Ovary (tissue), 9 donors: Measurements from ENCODE around the gene MAGI1. TPM values are rescaled to one million over a fixed set of nuclear protein-coding genes. Genes with fewer than 3 reads are reported as not detected.
"Not testable (repeated sequence)": the region's sequence is repeated elsewhere in the genome, so short reads cannot be mapped to it uniquely, and the experiment has no call there.

Experiments
- DNase-seq, 5 donors: peaks; one replicate each; pipeline ENCODE4 v3.0.0-alpha.2; 2019 to 2020
- H3K27ac ChIP-seq, 2 donors: fragments of 200-600 bp; one replicate each; pipeline versions ENCODE4 v1.5.1 to v1.8.0; 2019 to 2022
- H3K27me3 ChIP-seq: fragments of 200-600 bp; one replicate; pipeline ENCODE4 v1.8.0; 2022
- H3K36me3 ChIP-seq: fragments of 200-600 bp; sonication (generic); one replicate; pipeline ENCODE4 v1.5.1; 2019
- H3K4me1 ChIP-seq: one replicate; pipeline ENCODE4 v1.8.1; 2013; ENCODE audit warnings: mild to moderate bottlenecking, moderate library complexity; ENCODE audit not compliant: insufficient read depth
- H3K4me3 ChIP-seq: fragments of 200-600 bp; sonication (generic); one replicate; pipeline ENCODE4 v1.5.1; 2017
- H3K9me3 ChIP-seq, 2 donors: fragments of 200-600 bp in 1 of 2; sonication (generic) in 1 of 2; one replicate each; pipeline versions ENCODE4 v1.5.1 to v1.8.1; 2013 to 2019; ENCODE audit warnings: mild to moderate bottlenecking in 1 of 2, moderate library complexity in 1 of 2
- EP300 ChIP-seq: sonication (generic); formaldehyde crosslinking; IDR thresholded peaks from one replicate; pipeline ENCODE4 v1.6.1; 2017; ENCODE audit warnings: antibody characterized with exemption
- POLR2A ChIP-seq: fragments of 450-650 bp; IDR thresholded peaks from one replicate; pipeline ENCODE4 v1.6.1; 2017; ENCODE audit warnings: antibody characterized with exemption, mild to moderate bottlenecking, moderate library complexity
- WGBS, 3 donors: extraction: QIAGEN DNeasy Blood & Tissue Kit in 1 of 3; methylation state at CpG; one replicate each; pipeline versions ENCODE4 v1.1.5 to v1.1.7; 2013 to 2017; 5-methylcytosine and 5-hydroxymethylcytosine counted together
- intact Hi-C, 4 donors: fragments of 100-400 bp; cut with DNase I; formaldehyde crosslinking; loops; one replicate each; pipeline versions ENCODE4 v1.11.0 to v1.15.1; 2022 to 2023
- polyA plus RNA-seq, 2 donors: library from polyadenylated mRNA; stranded (reverse); fragments of 200-250 nt in 1 of 2; fragments of 350-450 nt in 1 of 2; fragmentation: Illumina TruSeq in 1 of 2; extraction: RNeasy Lipid Tissue Mini Kit (QIAGEN cat#74804) in 1 of 2; gene quantifications; one replicate each; pipeline ENCODE4 v1.2.3, GENCODE V29; 2013 to 2014
- total RNA-seq, 7 donors: library from RNA; depleted of rRNA in 2 of 7; stranded (reverse); fragments of >200 nt in 2 of 7; fragmentation: NEBNext Ultra II Directional in 3 of 7; extraction: Animal tissue kit (Norgen Biotek cat#: 25700) in 3 of 7; gene quantifications; one replicate each; pipeline versions ENCODE4 v1.1.0 to v1.2.4, GENCODE V29; 2016 to 2023
- TF ChIP-seq, protein P1 (sequence below), 3 donors: fragments of 450-650 bp in 2 of 3; fragments of 200-600 bp in 1 of 3; IDR thresholded peaks; one replicate each; pipeline versions ENCODE4 v1.5.1 to v1.8.0; 2016 to 2022; ENCODE audit warnings: antibody characterized with exemption in 3 of 3, mild to moderate bottlenecking in 1 of 3
- donor health status: DM: no; HTN: no; CAD: no; lungs with moderate emphysema.
- donor health status: DM: no; HTN: no; CAD: no.
- donor health status: Bipolar disorder and iron deficiency.
- donor health status: DM: yes; HTN: yes; CAD: no.
- donor health status: DM: no; HTN: no; CAD: no.
- donor health status: DM: yes; HTN: yes; CAD: no.

The MAGI1 gene
- total and polyA plus RNA-seq, 9 donors: 5.5 to 35.7 (median 8.7) TPM

DNA sequence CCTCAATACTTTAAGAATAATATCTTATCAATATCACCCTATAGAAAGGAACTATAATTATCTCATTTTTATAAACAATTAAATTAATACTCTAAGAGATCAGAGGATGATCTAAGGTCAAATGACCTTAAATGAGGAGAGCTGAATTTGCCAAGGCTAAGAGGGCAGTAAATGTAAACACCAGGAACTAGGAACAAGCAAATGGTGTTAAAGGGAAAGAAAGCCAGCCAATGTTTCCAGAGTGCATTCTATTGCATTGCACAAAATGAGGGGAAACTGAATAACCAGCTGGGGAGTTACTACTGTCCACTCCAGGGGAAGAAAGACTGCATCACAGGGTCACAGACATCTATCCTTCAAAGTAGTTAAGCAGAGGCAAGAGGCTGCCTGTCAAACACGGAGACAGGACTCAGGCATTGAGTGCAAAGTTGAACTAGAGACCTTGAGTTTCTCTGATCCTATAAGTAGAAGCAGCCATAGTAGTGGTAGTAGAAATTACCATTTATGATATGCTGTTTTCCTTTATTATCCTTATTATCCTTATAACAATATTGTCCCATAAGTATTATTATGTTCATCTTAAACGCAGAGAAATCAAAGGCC is 466.4 kb downstream of the MAGI1 start:
- Histone ChIP-seq H3K9me3 (no peaks in the 10 kb centered on the region), H3K27ac (no peak overlapping the region), H3K27me3 (no peaks in the 10 kb centered on the region), H3K4me1 (peaks cover 2% of the 10 kb centered on the region), H3K36me3 (no peaks in the 10 kb centered on the region), H3K4me3 (no peak overlapping the region)
- intact Hi-C loops: no loop called here
- TF ChIP-seq, protein P1, sequence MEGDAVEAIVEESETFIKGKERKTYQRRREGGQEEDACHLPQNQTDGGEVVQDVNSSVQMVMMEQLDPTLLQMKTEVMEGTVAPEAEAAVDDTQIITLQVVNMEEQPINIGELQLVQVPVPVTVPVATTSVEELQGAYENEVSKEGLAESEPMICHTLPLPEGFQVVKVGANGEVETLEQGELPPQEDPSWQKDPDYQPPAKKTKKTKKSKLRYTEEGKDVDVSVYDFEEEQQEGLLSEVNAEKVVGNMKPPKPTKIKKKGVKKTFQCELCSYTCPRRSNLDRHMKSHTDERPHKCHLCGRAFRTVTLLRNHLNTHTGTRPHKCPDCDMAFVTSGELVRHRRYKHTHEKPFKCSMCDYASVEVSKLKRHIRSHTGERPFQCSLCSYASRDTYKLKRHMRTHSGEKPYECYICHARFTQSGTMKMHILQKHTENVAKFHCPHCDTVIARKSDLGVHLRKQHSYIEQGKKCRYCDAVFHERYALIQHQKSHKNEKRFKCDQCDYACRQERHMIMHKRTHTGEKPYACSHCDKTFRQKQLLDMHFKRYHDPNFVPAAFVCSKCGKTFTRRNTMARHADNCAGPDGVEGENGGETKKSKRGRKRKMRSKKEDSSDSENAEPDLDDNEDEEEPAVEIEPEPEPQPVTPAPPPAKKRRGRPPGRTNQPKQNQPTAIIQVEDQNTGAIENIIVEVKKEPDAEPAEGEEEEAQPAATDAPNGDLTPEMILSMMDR (IDR thresholded peaks at IDR 0.05): no peak
- WGBS, 3 donors: 81 to 86% (median 83%) methylated on average over 2 of the region's 2 CpGs
- no peak for DNase-seq

DNA sequence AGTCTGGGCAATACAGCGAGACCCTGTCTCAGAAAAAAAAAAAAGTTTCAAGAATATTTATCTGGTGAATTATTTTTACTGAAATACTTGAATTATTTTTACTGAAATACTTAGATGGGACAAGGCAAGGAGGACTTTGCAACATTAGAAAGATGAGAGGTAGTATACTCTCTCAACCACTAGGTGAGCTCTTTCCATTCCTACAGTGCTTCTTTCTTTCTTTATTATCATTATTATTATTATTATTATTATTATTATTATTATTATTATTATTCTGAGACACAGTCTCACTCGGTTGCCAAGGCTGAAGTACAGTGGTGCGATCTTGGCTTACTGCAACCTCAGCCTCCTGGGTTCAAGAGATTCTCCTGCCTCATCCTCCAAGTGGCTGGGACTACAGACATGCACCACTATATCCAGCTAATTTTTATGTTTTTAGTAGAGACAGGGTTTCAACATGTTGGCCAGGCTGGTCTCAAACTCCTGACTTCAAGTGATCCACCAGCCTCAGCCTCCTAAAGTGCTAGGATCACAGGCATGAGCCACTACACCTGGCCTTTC is 468.8 kb downstream of the MAGI1 start:
- Histone ChIP-seq H3K27me3 (no peaks in the 10 kb centered on the region), H3K36me3 (no peaks in the 10 kb centered on the region), H3K4me3 (no peak overlapping the region), H3K9me3 (no peaks in the 10 kb centered on the region), H3K4me1 (no peaks in the 10 kb centered on the region), H3K27ac (no peak overlapping the region)
- TF ChIP-seq EP300 (no peak), POLR2A (no peak)
- TF ChIP-seq, protein P1 (IDR thresholded peaks at IDR 0.05): no peak
- no peak for DNase-seq
- intact Hi-C loops: no loop called here
- WGBS, 3 donors: 91 to 94% (median 94%) methylated on average over 3 of the region's 3 CpGs

DNA sequence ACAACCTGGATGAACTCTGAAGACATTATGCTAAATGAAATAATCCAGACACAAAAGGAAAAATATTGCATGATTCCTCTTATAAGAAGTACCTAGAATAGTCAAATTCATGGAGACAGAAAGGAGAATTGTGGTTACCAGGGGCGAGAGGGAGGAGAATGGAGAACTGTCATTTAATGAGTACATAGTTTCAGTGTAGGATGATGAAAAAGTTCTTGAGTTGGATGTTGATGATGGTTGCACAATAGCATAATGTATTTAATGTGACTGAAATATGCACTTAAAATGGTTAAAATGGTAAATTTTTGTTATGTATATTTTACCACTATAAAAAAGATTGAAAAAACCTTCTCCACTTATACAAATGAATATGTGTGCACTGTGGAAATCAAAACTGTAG is 469.6 kb downstream of the MAGI1 start:
- intact Hi-C loops: no loop called here
- Histone ChIP-seq H3K36me3 (no peaks in the 10 kb centered on the region), H3K27me3 (no peaks in the 10 kb centered on the region), H3K4me1 (no peaks in the 10 kb centered on the region), H3K4me3 (no peak overlapping the region), H3K27ac (no peak overlapping the region), H3K9me3 (no peaks in the 10 kb centered on the region)
- 92 to 94% (median 93%) methylated on average over 1 of the region's 1 CpG for WGBS, 3 donors
- TF ChIP-seq, protein P1 (IDR thresholded peaks at IDR 0.05): no peak
- no peak for TF ChIP-seq EP300
- DNase-seq: no peak

DNA sequence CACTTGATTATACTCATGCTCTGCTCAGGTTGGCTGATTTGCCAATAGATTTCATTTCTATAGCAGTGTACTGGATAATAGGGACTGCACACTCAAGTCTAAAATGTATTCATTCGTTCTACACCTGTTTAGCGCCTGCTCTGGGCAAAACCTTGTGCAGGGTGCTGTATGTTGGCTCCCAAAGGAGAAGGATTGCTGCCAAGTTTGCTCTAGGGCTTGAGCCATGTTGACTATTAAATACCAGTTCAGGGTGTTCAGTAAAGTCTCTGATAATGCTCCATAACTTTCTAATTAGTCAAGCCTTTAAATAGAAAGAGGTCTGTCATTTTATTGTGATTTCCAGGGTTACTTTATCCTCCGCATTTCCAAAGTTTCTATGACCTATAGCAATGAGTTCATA is 470.2 kb downstream of the MAGI1 start:
- DNase-seq: no peak
- TF ChIP-seq, protein P1 (IDR thresholded peaks at IDR 0.05): no peak
- TF ChIP-seq EP300 (no peak), POLR2A (no peak)
- no peaks in the 10 kb centered on the region for H3K27me3 ChIP-seq
- no peaks in the 10 kb centered on the region for H3K9me3 ChIP-seq
- no peaks in the 10 kb centered on the region for H3K4me1 ChIP-seq
- intact Hi-C loops: no loop called here
- 60 to 74% (median 63%) methylated on average over 3 of the region's 3 CpGs for WGBS, 3 donors
- H3K4me3 ChIP-seq: no peak overlapping the region
- no peaks in the 10 kb centered on the region for H3K36me3 ChIP-seq
- no peak overlapping the region for H3K27ac ChIP-seq

DNA sequence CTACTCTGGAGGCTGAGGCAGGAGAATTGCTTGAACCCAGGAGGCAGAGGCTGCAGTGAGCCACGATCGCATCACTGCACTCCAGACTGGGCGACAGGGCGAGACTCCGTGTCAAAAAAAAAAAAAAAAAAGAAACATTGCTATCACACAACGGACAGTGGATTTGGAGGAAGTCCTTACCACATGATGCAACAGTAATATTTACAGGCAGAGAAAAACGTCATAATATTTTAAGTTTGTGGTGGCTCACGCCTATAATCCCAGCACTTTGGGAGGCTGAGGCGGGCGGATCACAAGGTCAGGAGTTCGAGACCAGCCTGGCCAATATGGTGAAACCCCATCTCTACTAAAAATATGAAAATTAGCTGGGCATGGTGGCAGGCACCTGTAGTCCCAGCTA is 473.0 kb downstream of the MAGI1 start:
- intact Hi-C loops, DNase-seq, H3K36me3 ChIP-seq, H3K27me3 ChIP-seq, H3K4me1 ChIP-seq, H3K9me3 ChIP-seq, H3K4me3 ChIP-seq, H3K27ac ChIP-seq: not testable (repeated sequence)
- WGBS, 3 donors: 94 to 96% (median 95%) methylated on average over 11 of the region's 11 CpGs
